Tibial nerve (tissue), 4 donors: ENCODE measurements around the gene CREB3. TPM values are rescaled to one million over a fixed set of nuclear protein-coding genes. Genes with fewer than 3 reads are reported as not detected.

Experiments used
- DNase-seq, 2 donors: peaks; one replicate each; pipeline ENCODE4 v3.0.0-alpha.2; 2019; ENCODE audit warnings: low spot score in 2 of 2
- H3K27ac ChIP-seq, 4 donors: fragments of 200-600 bp; sonication (generic) in 3 of 4; one replicate each; pipeline ENCODE4 v1.5.1; 2017 to 2019; ENCODE audit warnings: mild to moderate bottlenecking in 1 of 4
- H3K27me3 ChIP-seq, 2 donors: fragments of 200-600 bp; sonication (generic) in 1 of 2; one replicate each; pipeline versions ENCODE4 v1.5.1 to v1.6.0; 2017 to 2019
- H3K36me3 ChIP-seq, 3 donors: fragments of 200-600 bp; sonication (generic); one replicate each; pipeline ENCODE4 v1.5.1; 2018 to 2019
- H3K4me1 ChIP-seq, 4 donors: fragments of 200-600 bp; sonication (generic) in 3 of 4; one replicate each; pipeline ENCODE4 v1.5.1; 2017 to 2019
- H3K4me3 ChIP-seq, 4 donors: fragments of 200-600 bp; sonication (generic) in 3 of 4; one replicate each; pipeline ENCODE4 v1.5.1; 2017 to 2019; ENCODE audit warnings: mild to moderate bottlenecking in 1 of 4, moderate library complexity in 1 of 4
- H3K9me3 ChIP-seq, 4 donors: fragments of 200-600 bp; sonication (generic) in 3 of 4; one replicate each; pipeline ENCODE4 v1.5.1; 2017 to 2019
- EP300 ChIP-seq, 2 donors: sonication (generic); formaldehyde crosslinking; IDR thresholded peaks; one replicate each; pipeline ENCODE4 v1.6.1; 2017; ENCODE audit warnings: antibody characterized with exemption in 2 of 2, mild to moderate bottlenecking in 1 of 2
- POLR2A ChIP-seq, 2 donors: fragments of 450-650 bp; IDR thresholded peaks; one replicate each; pipeline ENCODE4 v1.6.1; 2017; ENCODE audit warnings: antibody characterized with exemption in 2 of 2, mild to moderate bottlenecking in 2 of 2, moderate library complexity in 2 of 2
- WGBS, 2 donors: methylation state at CpG; one replicate each; pipeline ENCODE4 v1.1.5; 2018; 5-methylcytosine and 5-hydroxymethylcytosine counted together
- total RNA-seq, 4 donors: library from RNA; depleted of rRNA; stranded (reverse); fragments of >200 nt; gene quantifications; one replicate each; pipeline ENCODE4 v1.1.0, GENCODE V29; 2016
- TF ChIP-seq, protein P1 (sequence below), 5 experiments: fragments of 200-600 bp in 3 of 5; fragments of 450-650 bp in 2 of 5; sonication (generic) in 3 of 5; IDR thresholded peaks; one replicate each; pipeline ENCODE4 v1.5.1; 2016 to 2019; ENCODE audit warnings: antibody characterized with exemption in 5 of 5, mild to moderate bottlenecking in 3 of 5, moderate library complexity in 2 of 5

The CREB3 gene
- total RNA-seq, 4 donors from 2014 or later, result 41.6 to 70.1 (median 53.5) TPM

GRCh38 chr9:35700031-35700430, 32.4 kb upstream of the CREB3 start:
- H3K27me3 ChIP-seq, result no peaks in the 10 kb centered on the region
- H3K27ac ChIP-seq, result no peak overlapping the region
- peaks cover 6 to 94% (median 58%) of the 10 kb centered on the region in 3 donors for H3K36me3 ChIP-seq
- peaks cover 0 to 21% (median 4%) of the 10 kb centered on the region in 4 donors for H3K4me1 ChIP-seq
- TF ChIP-seq POLR2A (IDR thresholded peaks at IDR 0.05) (no peak), EP300 (IDR thresholded peaks at IDR 0.05) (no peak)
- TF ChIP-seq, protein P1, sequence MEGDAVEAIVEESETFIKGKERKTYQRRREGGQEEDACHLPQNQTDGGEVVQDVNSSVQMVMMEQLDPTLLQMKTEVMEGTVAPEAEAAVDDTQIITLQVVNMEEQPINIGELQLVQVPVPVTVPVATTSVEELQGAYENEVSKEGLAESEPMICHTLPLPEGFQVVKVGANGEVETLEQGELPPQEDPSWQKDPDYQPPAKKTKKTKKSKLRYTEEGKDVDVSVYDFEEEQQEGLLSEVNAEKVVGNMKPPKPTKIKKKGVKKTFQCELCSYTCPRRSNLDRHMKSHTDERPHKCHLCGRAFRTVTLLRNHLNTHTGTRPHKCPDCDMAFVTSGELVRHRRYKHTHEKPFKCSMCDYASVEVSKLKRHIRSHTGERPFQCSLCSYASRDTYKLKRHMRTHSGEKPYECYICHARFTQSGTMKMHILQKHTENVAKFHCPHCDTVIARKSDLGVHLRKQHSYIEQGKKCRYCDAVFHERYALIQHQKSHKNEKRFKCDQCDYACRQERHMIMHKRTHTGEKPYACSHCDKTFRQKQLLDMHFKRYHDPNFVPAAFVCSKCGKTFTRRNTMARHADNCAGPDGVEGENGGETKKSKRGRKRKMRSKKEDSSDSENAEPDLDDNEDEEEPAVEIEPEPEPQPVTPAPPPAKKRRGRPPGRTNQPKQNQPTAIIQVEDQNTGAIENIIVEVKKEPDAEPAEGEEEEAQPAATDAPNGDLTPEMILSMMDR (IDR thresholded peaks at IDR 0.05), result no peak
- no peak overlapping the region for H3K4me3 ChIP-seq
- no peaks in the 10 kb centered on the region for H3K9me3 ChIP-seq
- 83 to 85% methylated on average over 11 of the region's 11 CpGs for WGBS, 2 donors
- DNase-seq, result no peak

GRCh38 chr9:35700942-35701341, 31.5 kb upstream of the CREB3 start:
- Histone ChIP-seq H3K27me3 (no peaks in the 10 kb centered on the region), H3K27ac (no peak overlapping the region), H3K36me3 (peaks cover 12 to 99% (median 64%) of the 10 kb centered on the region in 3 donors), H3K9me3 (no peaks in the 10 kb centered on the region), H3K4me3 (no peak overlapping the region), H3K4me1 (peaks cover 0 to 18% (median 4%) of the 10 kb centered on the region in 4 donors)
- DNase-seq, result no peak
- TF ChIP-seq, protein P1 (IDR thresholded peaks at IDR 0.05), result no peak
- TF ChIP-seq EP300 (IDR thresholded peaks at IDR 0.05), result no peak
- TF ChIP-seq POLR2A (IDR thresholded peaks at IDR 0.05), result no peak

DNA sequence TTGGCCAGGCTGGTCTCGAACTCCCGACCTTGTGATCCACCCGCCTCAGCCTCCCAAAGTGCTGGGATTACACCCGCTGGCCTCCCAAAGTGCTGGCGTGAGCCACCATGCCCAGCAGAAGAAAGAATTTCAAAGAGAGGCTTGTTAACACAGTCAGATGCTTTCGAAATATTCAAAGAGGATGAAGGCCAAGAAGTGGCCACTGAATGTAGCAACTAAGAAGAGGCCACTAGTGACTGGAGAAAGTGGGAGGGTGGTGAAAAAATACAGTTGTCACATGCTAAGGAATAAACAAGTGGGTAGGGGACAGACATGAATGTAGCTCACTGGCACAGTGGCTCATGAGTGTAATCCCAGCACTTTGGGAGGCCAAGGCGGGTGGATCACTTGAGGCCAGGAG, 29.8 kb upstream of the CREB3 start:
- no peaks in the 10 kb centered on the region for H3K9me3 ChIP-seq
- WGBS, 2 donors, result 89 to 97% methylated on average over 7 of the region's 7 CpGs
- H3K27ac ChIP-seq, result no peak overlapping the region
- peaks cover 0 to under 1% (median 0%) of the 10 kb centered on the region in 4 donors for H3K4me1 ChIP-seq
- no peaks in the 10 kb centered on the region for H3K27me3 ChIP-seq
- peaks cover 17 to 100% (median 79%) of the 10 kb centered on the region in 3 donors for H3K36me3 ChIP-seq
- TF ChIP-seq, protein P1 (IDR thresholded peaks at IDR 0.05), result no peak
- TF ChIP-seq POLR2A (IDR thresholded peaks at IDR 0.05) (no peak), EP300 (IDR thresholded peaks at IDR 0.05) (no peak)
- no peak for DNase-seq
- H3K4me3 ChIP-seq, result no peak overlapping the region

GRCh38 chr9:35703906-35704672, 28.4 kb upstream of the CREB3 start:
- no peak overlapping the region for H3K4me3 ChIP-seq

GRCh38 chr9:35705372-35705771, 27.1 kb upstream of the CREB3 start:
- no peaks in the 10 kb centered on the region for H3K27me3 ChIP-seq
- no peak overlapping the region for H3K4me3 ChIP-seq
- peaks cover 17 to 99% (median 76%) of the 10 kb centered on the region in 3 donors for H3K36me3 ChIP-seq
- TF ChIP-seq EP300 (IDR thresholded peaks at IDR 0.05), result no peak
- TF ChIP-seq POLR2A (IDR thresholded peaks at IDR 0.05), result no peak
- TF ChIP-seq, protein P1 (IDR thresholded peaks at IDR 0.05), result no peak
- no peak for DNase-seq
- 81 to 88% methylated on average over 7 to 8 of the region's 8 CpGs for WGBS, 2 donors
- H3K9me3 ChIP-seq, result no peaks in the 10 kb centered on the region
- H3K27ac ChIP-seq, result no peak overlapping the region
- no peaks in the 10 kb centered on the region for H3K4me1 ChIP-seq

More at GRCh38 chr9:35703906-35704672, 28.4 kb upstream of the CREB3 start:
- no peaks in the 10 kb centered on the region for H3K27me3 ChIP-seq
- H3K36me3 ChIP-seq, result peaks cover 17 to 100% (median 78%) of the 10 kb centered on the region in 3 donors
- no peaks in the 10 kb centered on the region for H3K9me3 ChIP-seq
- no peak for DNase-seq
- TF ChIP-seq, protein P1 (IDR thresholded peaks at IDR 0.05), result no peak
- TF ChIP-seq EP300 (IDR thresholded peaks at IDR 0.05), result no peak
- no peak for TF ChIP-seq POLR2A (IDR thresholded peaks at IDR 0.05)
- 92 to 93% methylated on average over 26 of the region's 26 CpGs for WGBS, 2 donors
- no peak overlapping the region for H3K27ac ChIP-seq
- no peaks in the 10 kb centered on the region for H3K4me1 ChIP-seq
